Fibroblast of gingiva (primary cell): Measurements from ENCODE around the gene ACVR1B.
"Not testable (repeated sequence)": the region's sequence is repeated elsewhere in the genome, so short reads cannot be mapped to it uniquely, and the experiment has no call there.

Experiments
- DNase-seq: peaks from one replicate; pipeline ENCODE4 v3.0.0-alpha.2; 2011; ENCODE audit warnings: low read depth

ACVR1B gene

DNA sequence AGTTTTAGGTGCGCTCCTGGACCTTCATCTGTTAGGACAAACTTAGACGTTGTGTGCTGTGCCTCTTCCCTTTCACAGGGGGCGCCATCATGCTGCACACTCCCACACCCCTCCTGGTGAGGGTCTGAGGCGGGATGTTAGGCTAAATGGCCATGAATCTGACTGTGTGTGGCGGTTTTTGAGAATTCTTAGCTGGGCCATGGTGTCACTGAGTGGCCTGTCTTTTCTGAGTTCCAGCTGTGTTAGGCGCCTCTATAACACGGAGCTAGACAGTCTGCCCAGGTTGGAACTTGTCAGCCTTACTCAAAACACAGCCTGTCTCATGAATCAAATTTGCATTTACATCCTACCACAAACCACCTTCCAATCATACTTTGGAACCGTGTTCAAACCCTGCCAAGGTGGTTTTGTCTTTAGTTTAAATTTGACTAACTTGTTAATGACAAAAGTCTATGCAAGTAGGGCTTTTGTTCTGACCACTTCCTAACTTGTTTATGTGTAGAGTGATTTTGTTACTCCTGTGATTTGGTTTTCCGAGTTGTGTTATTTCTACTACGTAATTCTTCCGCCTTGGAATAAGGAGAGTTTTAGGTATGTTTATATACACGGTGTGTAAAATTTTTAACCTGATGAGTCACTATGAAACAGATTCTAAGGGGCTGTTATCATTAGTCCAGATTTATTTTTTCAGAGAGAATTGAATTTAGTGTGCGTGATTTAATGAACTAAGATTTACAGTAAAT is 19.6 kb downstream of the ACVR1B start:
- DNase-seq = no peak

DNA sequence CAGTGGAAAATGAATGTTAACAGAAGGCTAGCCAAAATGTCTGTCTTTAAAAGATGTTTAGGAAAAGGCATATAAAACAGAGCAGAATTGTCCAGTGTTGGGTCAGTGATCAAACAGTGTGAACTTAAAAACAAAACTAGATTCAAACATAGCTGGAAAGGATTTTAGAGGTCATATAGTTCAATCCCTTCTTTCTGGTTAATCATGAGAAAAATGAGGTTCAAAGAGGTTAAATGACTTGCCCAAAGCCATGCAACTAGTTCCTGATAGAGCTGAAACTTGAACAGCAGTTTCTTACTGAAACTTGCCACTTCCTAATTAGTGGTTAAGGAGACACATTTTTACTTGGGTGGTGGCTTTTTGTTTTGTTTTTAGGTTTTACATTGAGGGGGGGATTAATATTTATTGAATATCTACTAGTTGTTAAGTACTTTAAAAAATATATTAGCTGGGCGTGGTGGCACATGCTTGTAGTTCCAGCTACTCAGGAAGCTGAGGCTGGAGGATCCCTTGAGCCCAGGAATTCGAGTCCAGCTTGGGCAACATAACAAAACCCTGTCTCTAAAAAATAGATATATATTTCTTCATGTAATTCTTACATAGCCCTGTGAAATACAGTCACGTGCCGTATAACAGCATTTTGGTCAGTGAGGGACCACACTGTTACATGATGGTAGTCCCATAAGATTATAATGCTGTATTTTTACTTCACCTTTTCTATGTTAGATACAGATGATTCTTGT is 20.4 kb downstream of the ACVR1B start:
- DNase-seq = no peak

DNA sequence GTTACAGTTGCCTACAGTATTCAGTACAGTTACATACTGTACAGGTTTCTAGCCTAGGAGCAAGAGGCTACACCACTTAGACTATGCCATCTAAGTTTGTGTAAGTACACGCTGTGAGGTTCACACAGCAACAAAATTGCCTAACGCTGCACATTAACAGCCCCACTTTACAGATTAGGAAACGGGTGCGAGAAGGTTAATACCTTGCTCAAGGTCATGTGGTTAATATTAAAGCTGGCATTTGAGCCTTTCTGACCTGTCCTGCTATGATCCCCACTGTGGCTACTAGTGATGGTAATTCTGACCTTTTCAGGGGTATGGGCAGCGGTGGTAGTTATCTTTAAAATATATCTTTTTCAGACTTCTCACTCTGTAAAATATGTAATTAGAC is 20.9 kb downstream of the ACVR1B start:
- DNase-seq = no peak

DNA sequence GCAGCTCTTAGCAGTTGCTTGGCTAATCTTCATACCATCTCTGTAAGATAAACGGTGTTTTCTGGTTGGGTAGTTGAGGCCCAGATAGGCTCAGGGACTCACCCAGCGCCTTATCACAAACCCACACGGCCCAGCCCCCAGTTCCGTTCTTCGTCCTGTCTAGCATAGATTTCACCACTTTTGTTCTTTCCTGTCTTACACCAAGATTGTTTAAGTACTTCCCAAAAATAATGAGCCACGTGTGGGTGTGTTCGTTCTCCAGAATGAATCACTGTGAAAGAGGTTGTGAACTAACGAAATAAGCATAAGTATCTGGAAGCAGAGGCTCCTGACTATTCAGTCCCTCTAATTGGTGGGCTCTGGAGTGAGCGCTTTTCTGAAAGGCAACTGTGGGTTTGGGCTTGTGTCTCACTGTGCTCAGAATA is 21.4 kb downstream of the ACVR1B start:
- peak; percentile 52 for DNase-seq

DNA sequence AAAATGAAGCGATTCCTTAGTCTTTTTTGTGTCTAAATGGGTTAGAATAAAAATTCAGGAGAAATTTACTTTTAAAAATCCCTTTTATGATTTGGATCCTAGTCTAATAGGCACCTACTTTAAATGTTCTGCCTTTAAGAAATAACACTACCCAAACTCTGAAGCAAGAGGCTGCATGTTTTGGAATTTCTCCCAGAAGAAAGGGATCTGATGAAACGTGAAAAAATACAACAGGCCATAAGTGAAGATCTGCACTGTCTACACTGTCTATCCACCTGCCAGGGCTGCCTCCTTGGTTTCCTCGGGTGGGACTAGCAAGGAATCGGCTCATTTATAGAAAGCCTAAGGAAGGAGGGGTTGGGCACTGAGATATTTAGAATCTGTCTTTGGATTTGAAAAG is 22.1 kb downstream of the ACVR1B start:
- DNase-seq = peak; percentile 59

DNA sequence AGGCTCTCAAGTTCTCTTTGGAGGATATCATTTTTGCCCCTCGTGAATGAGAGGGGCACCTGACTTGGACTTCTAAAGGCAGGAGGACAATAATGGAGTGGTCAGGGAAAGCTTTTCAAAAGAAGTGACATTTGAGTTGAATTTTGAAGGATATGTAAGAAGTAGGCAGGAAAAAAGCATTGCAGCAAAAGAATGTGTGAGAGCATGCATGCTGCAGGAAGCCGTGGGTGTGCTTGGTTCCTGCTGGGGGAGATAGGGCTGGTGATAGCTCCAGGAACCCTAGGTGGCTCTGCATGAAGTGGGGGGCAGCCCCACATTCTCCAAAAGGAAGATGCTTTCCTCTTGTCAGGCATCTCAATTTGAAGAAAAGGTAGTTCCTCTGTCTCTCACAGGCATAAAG is 23.1 kb downstream of the ACVR1B start:
- DNase-seq = no peak

DNA sequence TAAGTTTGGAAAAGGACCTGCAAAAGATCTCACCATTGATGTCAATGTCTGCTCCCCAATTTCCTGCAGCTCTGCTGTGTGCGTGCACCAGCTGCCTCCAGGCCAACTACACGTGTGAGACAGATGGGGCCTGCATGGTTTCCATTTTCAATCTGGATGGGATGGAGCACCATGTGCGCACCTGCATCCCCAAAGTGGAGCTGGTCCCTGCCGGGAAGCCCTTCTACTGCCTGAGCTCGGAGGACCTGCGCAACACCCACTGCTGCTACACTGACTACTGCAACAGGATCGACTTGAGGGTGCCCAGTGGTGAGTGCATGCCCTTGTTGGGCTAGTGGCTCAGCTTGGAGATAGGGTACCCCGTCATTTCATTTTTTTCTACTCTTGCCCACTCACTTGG is 23.7 kb downstream of the ACVR1B start:
- DNase-seq = no peak

DNA sequence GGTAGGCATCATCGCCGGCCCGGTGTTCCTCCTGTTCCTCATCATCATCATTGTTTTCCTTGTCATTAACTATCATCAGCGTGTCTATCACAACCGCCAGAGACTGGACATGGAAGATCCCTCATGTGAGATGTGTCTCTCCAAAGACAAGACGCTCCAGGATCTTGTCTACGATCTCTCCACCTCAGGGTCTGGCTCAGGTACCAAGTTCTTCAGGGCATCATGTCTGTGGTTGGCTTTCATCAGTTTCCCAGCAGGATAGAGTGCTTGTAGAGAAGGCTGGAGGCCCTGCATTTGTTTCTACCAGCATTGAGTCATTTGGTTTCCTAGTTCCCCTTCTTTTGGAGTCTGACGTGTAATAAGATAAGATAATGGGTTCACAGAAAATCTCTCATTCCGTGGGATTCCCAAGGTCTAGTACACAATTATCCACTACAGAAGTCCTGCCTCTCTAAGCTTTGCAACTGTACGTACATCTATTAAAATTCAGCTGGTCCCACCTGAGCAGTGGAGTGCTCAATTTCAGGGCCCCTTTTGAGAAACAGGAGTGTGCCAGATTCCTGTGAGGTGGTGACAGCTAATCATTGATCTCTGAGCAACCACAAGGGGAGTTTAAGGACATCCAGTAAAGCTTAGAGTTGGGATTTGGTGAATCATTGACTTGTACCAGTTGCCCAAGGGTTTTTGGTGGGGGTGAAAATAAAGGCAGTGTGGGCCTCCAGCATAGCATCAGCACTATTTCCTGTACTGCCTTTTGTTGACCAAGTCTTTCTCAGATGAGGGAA is 25.1 kb downstream of the ACVR1B start:
- no peak for DNase-seq

DNA sequence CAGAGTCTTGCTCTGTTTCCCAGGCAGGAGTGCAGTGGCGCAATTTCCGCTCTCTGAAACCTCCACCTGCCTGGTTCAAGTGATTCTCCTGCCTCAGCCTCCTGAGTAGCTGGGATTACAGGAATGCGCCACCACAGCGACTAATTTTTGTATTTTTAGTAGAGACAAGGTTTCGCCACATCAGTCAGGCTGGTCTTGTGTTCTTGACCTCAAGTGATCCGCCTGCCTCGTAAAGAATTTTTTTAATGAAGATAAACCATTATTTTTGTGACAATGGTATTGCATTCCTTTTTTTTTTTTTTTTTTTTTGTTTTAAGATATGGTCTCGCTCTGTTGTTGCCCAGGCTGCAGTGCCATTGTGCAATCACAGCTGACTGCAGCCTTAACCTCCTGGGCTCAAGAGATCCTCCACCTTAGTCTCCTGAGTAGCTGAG is 25.8 kb downstream of the ACVR1B start:
- no peak for DNase-seq

DNA sequence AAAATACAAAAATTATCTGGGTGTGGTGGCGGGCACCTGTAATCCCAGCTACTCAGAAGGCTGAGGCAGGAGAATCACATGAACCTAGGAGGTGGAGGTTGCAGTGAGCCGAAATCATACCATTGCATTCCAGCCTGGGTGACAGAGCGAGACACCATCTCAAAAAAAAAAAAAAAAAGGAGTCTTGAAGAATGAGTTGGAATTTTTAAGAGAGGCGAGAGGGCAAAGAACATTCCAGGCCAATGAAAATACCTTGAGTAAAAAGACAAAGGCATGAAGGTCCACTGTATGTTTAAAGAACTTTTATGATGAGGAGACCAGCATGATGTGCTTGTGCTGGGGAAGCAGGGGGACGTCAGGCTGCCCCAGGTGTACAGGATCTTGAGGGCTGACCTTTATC is 27.8 kb downstream of the ACVR1B start:
- not testable (repeated sequence) for DNase-seq

DNA sequence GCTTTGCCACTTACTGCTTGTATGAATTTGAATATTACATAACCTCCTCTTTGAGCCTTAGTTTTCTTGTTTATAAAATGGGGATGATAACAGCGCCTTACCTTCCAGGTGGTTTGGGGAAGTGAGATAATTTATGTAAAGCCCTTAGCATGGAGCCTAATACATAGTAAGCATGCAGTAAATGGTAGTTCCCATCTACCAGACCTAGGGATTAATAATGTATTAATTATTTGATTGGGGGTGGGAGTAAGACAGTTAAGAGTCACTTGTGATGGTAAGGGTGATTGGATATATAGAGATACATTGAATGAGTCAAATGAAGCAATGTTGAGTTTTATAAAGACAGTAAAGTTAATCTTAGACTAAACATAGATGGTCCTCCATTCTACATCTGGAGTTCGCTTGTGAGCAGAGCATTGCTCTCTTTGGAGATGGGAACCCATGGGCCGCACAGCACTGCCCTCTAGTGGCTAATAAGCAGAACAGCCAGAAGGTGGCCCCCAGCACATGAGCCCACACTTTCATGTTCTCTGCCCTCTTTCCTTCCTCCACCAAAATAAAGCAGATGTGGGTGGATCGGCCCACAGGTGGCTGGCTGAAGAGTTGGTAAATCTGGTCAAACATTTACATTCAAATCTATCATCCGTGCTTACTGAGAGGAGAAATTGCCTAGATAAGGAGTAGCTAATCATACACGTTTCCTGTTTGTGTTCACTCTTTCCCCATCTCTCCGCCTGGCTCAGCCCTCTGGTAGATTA is 28.7 kb downstream of the ACVR1B start:
- peak; percentile 41 for DNase-seq

DNA sequence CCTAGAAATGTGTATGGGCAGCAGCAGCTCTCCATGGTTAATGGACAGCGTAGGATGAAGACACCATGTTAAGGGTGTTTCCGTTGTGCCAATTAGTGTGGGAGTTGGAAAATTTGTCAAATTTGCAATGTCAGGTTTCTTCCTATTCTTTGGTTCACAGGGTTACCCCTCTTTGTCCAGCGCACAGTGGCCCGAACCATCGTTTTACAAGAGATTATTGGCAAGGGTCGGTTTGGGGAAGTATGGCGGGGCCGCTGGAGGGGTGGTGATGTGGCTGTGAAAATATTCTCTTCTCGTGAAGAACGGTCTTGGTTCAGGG is 29.3 kb downstream of the ACVR1B start:
- DNase-seq = no peak

DNA sequence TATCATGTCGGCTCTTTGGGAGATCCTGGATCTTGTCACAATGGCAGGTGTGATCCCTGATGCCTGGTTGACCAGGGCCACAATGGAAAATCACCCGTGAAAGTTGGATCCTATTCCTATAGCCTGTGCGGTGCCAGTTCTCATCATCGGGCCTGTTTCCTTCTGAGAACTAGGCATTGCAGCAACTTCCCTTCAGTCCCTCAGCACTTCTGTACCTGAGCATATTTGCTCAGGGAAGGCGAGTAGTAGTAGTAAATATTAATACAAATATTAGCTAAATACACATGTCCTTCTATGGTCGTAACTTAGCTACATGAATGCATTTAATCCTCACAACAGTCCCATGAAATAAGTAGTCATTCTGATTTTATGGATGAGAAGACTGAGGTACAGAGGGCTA is 33.2 kb downstream of the ACVR1B start:
- DNase-seq = no peak

DNA sequence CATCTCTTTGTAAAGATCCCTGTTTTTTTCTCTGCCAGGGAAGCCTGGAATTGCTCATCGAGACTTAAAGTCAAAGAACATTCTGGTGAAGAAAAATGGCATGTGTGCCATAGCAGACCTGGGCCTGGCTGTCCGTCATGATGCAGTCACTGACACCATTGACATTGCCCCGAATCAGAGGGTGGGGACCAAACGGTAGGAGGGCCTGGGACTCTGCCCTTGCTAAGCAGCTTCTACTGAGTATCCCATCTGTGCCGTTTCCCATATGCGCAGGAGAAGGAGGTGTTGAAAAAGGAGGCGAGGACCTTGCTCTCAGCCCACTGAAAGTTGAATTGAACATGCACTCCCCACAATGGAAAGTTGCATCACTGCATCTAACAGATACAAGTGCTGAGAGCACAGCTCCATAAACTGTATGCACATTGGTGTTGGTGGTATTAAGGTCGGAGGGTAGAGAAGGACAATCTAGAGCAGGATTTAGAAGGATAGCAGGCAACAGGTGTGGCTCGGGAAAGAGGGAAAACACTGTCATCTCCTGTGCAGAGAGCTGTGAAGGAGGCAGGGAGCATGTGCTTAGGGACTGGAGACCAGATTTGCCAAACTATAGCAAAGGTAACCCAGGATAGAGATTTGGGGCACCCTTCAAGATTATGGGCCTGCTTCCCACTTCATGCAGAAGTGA is 33.8 kb downstream of the ACVR1B start:
- DNase-seq = no peak

DNA sequence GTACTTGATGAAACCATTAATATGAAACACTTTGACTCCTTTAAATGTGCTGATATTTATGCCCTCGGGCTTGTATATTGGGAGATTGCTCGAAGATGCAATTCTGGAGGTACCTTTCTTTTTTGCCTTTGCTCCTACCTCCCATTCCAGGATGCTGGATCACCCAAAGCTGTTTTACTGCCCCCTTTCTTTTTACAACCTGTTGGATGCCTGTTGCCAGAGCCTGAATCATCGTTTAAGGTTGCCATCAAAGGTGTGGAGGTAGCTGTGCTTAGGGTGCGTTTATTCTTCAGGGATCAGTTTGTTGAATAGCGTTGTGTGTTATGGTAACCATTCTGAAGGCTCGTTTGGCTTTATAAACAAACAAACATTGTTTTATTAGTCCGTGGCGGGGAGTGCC is 35.3 kb downstream of the ACVR1B start:
- no peak for DNase-seq

DNA sequence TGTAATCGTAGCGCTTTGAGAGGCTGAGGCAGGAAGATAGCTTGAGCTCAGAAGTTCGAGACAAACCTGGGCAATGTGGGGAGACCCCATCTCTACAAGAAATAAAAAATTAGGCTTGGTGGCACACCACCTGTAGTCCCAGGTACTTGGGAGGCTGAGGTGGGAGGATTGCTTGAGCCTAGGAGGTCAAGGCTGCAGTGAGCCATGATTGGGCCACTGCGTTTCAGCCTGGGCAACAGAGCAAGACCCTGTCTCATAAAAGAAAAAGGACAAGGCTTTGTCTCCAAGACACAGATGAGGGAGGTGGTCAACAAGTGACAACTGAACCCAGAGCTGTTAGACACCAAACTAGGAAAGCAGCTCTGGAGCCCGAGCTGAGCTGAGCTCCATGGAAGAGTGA is 40.7 kb downstream of the ACVR1B start:
- DNase-seq = no peak

DNA sequence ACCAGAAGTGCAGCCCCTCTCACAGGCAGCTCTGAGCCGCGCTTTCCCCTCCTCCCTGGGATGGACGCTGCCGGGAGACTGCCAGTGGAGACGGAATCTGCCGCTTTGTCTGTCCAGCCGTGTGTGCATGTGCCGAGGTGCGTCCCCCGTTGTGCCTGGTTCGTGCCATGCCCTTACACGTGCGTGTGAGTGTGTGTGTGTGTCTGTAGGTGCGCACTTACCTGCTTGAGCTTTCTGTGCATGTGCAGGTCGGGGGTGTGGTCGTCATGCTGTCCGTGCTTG is 43.0 kb downstream of the ACVR1B start:
- DNase-seq = no peak

DNA sequence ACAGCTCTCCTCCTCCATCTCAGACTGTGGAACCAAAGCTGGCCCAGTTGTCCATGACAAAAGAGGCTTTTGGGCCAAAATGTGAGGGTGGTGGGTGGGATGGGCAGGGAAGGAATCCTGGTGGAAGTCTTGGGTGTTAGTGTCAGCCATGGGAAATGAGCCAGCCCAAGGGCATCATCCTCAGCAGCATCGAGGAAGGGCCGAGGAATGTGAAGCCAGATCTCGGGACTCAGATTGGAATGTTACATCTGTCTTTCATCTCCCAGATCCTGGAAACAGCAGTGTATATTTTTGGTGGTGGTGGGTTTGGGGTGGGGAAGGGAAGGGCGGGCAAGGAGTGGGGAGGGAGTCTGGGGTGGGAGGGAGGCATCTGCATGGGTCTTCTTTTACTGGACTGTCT is 43.5 kb downstream of the ACVR1B start:
- DNase-seq = no peak

DNA sequence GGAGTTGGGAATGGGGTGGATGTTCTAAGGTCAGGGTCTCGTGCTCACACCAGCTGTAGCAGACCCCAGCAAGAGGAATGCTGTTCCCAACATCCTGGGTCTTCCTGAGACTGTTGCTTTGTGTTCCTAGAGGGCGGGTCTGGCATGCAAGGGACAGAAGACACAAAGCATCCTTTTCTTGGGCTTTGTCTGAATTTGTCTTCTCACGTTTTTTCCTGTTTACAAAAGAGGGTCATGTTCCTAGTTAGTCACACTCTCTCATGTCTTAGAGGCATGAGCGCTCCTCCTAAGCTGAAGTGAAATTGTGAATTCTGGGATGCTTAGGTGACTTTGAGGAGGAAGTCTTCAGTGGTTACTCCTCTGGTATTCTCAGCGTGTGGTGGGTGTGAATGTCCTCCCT is 45.6 kb downstream of the ACVR1B start:
- DNase-seq = no peak

DNA sequence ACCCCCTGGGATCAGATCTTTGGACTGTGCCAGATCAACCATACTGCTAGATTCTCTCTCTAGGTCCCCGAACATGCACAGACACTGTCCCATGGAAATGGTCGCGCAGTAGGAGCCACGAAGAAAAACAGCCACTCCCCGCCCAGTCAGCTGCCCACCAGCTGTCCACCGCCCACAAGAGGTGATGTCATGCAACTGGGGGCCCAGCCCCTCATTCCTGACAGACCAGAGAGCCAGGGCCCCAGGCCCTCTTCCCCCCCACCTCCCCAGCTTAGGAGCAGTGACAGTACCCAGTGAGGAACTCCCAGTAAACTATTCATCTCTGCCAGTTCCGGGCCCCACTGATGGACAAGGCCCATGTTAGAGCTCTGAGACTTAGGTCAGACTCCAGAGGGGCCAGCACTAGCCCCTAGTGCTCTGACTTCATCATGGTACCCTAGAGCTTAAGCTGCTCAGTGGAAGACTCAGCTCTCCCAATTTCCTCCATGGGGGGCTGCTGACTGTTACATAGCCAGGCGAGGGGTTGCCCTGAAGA is 51.6 kb downstream of the ACVR1B start:
- no peak for DNase-seq

DNA sequence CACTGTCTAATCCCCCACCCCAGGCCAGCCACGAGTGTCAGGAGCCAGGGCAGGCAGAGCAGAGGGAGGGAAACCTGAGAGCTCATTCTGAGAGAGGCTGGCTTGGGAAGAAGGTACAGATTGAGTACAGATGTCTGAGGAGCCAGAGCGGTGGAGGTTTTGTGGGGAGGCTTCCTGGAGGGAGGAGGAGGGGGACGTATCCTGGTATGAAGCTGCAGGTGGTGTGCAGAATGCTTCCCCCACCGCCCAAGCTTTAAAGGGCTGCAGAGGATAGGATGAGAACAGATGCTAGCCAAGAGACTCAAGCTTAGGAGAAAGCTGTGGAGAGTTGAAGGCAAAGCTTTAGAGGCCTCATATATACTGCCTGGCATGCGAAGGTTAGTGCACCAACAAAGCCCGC is 52.1 kb downstream of the ACVR1B start:
- DNase-seq = no peak
